ENCODE data around the gene MFGE8. TPM values are rescaled to one million over a fixed set of nuclear protein-coding genes. Genes with fewer than 3 reads are reported as not detected.

The MFGE8 gene
- total RNA-seq, 4 donors from 2014 or later: 213 to 446 (median 343) TPM

GRCh38 chr15:88909956-88910831 is 3.0 kb downstream of the MFGE8 start:
- no peak for TF ChIP-seq CTCF (IDR thresholded peaks at IDR 0.05; ENCODE audit: low read depth)

GRCh38 chr15:88908697-88909621 is 4.2 kb downstream of the MFGE8 start:
- no peak for TF ChIP-seq CTCF (IDR thresholded peaks at IDR 0.05; ENCODE audit: low read depth)

- TF ChIP-seq CTCF (IDR thresholded peaks at IDR 0.05; ENCODE audit: low read depth): no peak
Measured at GRCh38 chr15:88908123-88908522, 5.1 kb downstream of the MFGE8 start.

- TF ChIP-seq CTCF (IDR thresholded peaks at IDR 0.05; ENCODE audit: low read depth): no peak
Measured at GRCh38 chr15:88907111-88907510, 6.1 kb downstream of the MFGE8 start.

- TF ChIP-seq CTCF (IDR thresholded peaks at IDR 0.05; ENCODE audit: low read depth): no peak
Measured at GRCh38 chr15:88906551-88906950, 6.6 kb downstream of the MFGE8 start.

GRCh38 chr15:88906130-88906529 is 7.0 kb downstream of the MFGE8 start:
- no peak for TF ChIP-seq CTCF (IDR thresholded peaks at IDR 0.05; ENCODE audit: low read depth)

GRCh38 chr15:88905576-88905975 is 7.6 kb downstream of the MFGE8 start:
- TF ChIP-seq CTCF (IDR thresholded peaks at IDR 0.05; ENCODE audit: low read depth): no peak
